Measurements from ENCODE around the gene SSBP4.

SSBP4 gene

DNA sequence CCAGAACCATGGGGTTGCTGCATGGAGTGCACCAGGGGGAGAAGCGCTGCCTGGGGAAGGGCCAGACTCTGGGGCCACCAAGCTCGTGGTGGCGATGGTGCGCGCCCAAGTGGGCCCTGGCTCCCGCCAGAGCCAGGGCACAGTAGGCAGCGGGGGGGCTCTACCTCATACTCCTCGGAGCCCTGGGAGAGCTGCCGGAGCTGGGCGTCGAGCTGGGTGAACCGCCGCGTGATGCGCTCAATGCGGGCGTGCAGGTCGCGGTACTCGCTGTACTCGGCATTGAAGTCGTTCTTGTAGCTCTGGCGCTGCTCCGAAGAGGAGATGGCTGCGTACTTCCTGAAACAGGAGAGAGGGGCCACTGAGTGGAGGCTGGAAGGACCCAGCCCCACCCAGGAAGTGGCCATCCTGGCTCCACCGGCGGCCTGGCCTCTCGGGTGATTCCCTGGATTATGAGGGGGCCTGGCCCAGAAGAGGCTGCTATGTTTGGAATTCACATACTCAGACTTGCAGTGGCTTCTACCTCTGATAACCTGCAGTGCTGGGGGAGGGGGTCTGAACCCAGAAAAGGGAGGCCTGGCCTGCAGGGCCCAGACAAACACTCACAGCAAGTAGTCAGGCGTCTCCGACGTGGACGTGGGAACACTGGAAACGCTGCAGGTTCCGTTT lies 27.1 kb downstream of the SSBP4 start:
- DNase-seq: no peak

GRCh38 chr19:18446811-18447359 lies 27.7 kb downstream of the SSBP4 start:
- no peak for DNase-seq

- DNase-seq: no peak
Observed at GRCh38 chr19:18449552-18449951, 30.4 kb downstream of the SSBP4 start.

DNA sequence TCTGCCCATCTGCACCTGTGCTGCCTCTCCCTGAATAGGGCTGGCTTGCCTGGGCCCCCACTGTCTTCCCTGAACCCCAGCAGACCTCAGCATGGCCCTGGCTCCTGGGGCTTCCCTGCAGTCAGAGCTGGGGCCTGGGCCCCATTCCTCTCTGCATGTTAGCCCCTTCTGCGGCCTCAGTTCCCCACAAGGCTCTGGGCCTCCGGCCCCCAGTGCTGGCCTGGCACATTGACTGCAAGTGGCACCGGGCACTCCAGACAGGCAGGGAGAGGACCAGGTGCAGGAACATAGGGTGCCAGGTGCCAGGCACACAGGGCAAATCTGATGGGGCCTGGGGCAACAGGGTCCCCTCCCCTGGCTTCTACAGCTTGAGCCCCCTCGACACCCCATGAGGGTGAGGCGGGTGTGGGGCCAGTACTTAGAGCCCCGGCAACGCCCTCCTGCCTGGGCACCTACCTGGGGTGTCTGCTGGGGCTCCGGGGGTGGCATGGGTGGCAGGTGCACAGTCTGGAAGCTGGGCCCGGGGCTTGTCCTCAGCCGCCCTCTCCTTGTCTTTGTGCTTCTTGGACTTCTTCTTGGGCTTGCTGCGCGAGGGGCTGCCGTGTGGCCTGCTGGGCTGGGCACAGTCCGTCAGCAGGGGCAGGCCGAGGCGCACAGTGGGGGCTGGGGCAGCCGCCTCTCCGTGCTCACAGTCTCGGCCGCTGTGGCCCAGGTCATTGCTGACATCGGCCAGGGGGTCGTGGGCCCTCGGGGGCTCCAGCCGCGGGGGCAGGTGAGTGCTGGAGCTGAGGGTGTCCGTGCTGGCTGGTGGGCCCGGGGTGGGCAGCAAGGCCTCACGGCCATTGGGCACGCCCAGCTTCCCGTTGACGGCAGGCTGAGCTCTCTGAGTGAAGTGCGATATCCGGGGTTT lies 31.1 kb downstream of the SSBP4 start:
- DNase-seq: no peak

DNA sequence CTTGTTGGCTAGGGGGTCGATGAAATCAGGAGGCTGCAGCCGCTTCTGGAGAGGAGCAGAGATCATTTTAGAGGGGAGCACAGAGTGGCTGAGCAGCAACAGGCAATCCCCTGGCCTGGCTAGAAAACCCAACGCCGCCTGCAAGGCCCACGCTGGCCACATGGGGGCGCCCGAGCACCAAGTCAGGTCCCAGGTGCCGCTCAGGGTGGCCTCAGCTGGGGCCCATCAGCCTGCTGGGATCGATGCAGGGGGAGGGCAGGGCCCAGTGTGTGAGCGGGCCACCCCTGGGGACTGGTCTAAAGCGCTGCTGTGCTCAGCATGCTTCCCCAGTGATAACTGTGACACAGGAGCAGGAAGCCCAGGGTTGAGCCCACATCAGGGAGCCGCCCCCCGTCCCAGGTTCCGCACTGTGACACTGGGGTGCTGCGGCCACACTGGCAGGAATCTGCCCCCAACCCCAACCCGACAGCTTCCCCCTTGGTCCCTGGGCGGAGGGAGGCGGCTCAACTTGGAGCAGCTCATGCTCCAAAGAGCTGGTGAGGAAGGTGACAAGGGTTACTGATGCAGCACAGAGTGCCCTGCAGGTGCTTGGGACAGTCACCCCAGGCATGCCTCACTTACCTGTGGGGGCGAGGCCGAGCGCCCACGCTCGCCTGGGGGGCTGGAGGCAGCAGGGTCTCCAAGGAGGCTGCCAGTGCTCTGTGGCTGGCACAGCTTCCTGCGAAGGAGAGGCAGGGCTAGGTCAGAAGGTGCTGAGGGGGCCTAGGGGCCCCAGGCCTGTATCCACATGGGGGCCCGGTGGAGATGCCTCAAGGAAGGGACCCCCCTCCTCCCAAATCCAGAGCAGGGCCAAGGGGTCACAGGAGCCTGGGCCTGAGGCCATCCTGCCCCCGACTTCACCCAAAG lies 32.0 kb downstream of the SSBP4 start:
- DNase-seq: peak; percentile 85

DNA sequence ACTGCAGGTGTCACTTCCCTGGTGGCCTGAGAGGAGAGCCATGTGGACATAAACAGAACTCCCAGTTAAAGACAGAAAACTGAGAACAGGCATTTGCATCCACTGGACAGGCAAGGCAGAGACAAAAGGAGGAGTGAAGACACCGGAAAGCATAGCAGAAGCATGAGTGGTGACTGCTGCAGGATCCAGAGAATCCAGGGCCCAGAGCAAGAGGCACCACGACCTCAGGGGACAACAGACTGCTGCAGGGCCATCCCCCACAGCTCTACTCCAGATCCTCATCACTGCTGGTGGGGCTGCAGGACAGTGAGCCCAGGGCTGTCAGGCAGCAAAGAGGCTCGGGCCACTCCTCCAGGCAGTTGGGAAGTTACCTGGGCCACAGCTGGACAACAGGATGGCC lies 33.2 kb downstream of the SSBP4 start:
- DNase-seq: no peak

DNA sequence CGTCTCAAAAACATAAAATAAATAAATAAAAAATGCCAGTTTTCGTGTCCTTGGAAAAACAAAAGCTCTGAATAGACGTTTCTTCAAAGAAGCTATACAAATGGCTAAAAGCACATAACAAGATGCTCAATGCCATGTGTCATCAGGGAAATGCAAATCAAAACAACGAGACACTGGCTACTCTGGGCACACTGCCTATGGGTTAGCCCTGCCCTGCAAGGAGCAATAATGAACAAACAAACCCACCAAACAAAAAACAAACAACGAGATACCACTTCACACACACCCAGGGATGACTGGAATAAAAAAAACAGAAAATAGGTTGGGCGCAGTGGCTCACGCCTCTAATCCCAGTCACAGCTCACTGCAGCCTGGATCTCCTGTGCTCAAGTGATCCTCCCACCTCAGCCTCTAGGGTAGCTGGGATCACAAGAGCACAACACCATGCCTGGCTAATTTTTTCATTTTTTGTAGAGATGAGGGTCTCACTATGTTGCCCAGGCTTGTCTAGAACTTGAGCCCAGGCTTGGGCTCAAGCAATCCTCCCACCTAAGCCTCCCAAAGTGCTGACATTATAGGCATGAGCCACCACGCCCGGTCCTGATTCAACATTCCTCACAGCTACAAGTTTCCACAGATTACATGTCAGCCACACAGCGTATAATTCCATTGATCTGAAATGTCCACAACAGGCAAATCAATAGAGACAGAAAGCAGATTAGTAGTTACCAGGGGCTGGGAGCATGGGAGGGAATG lies 34.2 kb downstream of the SSBP4 start:
- no peak for DNase-seq

- no peak for DNase-seq
Observed at GRCh38 chr19:18456279-18456678, 37.1 kb downstream of the SSBP4 start.

DNA sequence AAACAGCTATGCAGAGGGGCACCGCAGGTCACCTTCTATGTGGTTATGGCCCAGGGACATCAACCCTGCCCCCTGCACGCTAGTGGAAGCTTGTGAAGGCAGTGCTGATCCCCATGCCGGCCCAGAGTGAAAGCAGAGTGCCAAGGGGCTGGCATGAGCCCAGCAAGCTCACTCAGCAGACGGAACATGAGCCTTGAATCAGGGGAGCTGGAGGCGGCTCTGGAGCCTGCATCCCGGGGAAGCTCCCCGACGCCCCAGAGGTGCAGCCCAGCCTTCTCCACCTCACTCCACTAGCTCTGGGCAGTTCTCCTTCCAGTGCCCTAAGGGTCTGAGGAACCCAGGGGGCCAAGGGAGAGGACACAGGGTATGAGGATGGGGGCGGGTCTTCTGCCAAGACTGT lies 37.8 kb downstream of the SSBP4 start:
- DNase-seq: no peak

- no peak for DNase-seq
Observed at GRCh38 chr19:18457483-18458331, 38.5 kb downstream of the SSBP4 start.

- no peak for DNase-seq
Observed at GRCh38 chr19:18460900-18461299, 41.7 kb downstream of the SSBP4 start.

DNA sequence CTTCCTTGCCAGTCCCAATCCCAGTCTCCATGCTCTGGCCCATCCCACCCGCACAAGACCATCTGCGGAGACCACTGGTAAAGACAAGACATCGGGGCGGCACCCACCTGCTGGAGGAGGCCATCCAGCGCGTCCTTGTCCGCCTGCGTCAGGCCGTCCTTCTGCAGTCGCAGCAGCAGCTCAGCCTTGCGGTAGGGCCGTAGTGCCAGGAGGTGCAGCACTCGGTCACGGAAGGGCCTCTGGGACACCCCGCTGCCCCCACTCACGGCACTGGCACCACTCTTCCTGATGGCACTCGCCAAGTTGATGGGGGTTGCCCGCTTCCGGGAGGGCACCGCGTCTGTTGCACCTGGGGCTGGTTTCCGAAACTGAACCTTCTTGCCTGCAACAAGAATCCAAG lies 42.3 kb downstream of the SSBP4 start:
- no peak for DNase-seq

- no peak for DNase-seq
Observed at GRCh38 chr19:18464646-18465045, 45.4 kb downstream of the SSBP4 start.

GRCh38 chr19:18465214-18465963 lies 46.2 kb downstream of the SSBP4 start:
- no peak for DNase-seq

- DNase-seq: no peak
Observed at GRCh38 chr19:18465964-18466339, 46.8 kb downstream of the SSBP4 start.

GRCh38 chr19:18466354-18466753 lies 47.2 kb downstream of the SSBP4 start:
- no peak for DNase-seq

- DNase-seq: no peak
Observed at GRCh38 chr19:18467978-18468377, 48.8 kb downstream of the SSBP4 start.

DNA sequence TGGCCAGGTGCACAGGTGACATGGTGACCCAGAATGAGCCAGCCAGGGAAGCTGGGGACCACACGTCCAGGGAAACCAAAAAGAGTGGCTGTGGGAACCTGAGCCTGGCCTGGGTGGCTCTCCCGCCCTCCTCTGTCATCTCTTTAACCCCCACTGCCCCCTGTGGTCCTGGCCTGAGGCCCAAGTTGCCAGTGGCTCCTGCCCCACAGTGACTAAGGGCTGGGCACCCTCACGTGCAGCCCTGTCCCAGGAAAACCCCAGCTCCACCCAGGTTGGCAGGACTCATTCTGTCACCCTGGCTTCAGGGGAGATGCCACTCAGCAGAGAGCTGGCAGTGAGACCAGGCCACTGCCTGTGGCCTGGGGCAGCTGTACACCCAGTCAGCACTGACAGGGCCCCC lies 49.3 kb downstream of the SSBP4 start:
- DNase-seq: no peak

GRCh38 chr19:18469069-18469846 lies 50.1 kb downstream of the SSBP4 start:
- DNase-seq: peak; percentile 58

- DNase-seq: no peak
Observed at GRCh38 chr19:18470787-18471186, 51.6 kb downstream of the SSBP4 start.

All from activated naive CD4-positive, alpha-beta T cell treated with anti-CD3 and anti-CD28 coated beads, Interleukin-2, amount 50 U/mL, for 16 hours (primary cell).